GM18519 (cell line): ENCODE measurements around the gene SUMF1.

Experiments used
- ATAC-seq: cut with Tn5 transposase; IDR thresholded peaks from one replicate; pipeline ENCODE4 v1.9.1; 2021; ENCODE audit warnings: mild to moderate bottlenecking, moderate library complexity; ENCODE audit not compliant: unreplicated experiment, low FRiP score

Gene SUMF1

GRCh38 chr3:4466741-4467521 is at the start of gene SUMF1:
TSS of gene SUMF1 (minus strand) at chr3:4467269. CDS start at chr3:4467245, 24 bp downstream.
- ATAC-seq = peak; percentile 100

DNA sequence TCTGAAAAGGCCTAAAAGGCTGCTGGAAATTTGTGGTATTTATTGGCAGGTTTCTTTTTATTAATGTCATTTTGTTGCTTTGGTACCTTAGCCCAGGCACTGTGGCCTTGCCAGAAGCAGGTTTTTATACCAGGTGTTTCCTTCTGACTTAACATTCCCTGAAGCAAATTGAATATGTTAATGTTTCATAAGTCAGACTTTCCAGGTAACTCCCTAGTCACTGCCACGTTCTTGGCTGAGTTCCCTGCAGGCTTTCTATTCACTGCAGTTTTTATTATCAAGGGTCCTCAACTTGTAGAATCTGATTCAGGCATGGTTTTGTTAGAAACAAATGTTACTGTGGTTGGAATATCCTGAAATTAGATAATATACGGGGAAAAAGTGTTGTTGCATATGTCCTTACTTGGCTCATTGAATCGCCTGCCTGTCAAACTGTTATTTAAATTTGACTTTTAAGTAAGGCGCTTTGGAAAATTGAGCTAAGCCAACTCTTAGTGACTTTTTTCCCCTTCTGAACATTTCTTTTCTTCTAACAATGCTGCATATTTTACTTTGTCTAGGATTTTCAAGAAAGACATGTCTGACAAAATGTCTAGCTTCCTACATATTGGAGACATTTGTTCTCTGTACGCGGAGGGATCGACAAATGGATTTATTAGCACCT is 49.0 kb upstream of the SUMF1 start:
- no peak for ATAC-seq

DNA sequence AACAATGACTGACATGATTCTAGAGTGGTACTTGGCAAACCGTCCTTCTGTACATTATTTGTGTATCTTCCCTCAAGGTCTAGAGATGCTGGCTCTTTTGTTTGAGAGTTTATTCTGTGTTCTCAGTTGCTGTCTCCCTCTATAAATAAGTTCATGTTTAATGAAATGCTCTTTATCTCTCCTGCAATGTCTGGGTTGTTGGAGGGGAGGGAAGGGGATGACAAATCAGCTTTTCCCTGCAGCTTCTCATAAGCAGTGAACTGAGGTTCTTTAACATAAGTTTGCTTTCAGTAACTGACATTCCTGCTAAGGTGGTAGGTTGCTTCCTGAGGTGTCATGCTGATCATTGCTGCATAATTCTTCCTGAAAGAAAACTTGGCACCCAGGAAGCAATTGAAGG is 47.8 kb upstream of the SUMF1 start:
- no peak for ATAC-seq

DNA sequence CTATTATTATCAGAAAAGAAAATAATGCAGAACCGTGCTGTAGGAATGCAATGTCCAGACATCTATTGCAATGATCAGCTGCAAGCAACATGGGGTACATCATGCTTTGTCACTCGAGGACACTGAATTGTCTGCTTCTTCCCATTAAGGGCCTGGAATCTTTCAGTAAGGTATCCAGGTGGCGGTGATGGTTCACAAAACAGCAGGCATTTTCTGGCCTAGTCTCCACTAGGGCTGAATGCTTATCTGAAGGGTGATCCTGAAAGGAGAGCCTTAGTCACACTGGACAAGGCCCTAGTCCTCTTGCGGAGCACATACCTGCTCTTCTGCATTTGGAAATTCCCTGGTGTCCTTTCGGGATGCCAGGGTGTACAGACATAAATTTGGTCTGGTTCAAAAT is 47.3 kb upstream of the SUMF1 start:
- no peak for ATAC-seq

GRCh38 chr3:4512895-4513616 is 46.0 kb upstream of the SUMF1 start:
- no peak for ATAC-seq

- no peak for ATAC-seq
Observed at GRCh38 chr3:4511491-4512262, 44.6 kb upstream of the SUMF1 start.

- no peak for ATAC-seq
Observed at GRCh38 chr3:4509983-4510755, 43.1 kb upstream of the SUMF1 start.

- no peak for ATAC-seq
Observed at GRCh38 chr3:4509043-4509442, 42.0 kb upstream of the SUMF1 start.

GRCh38 chr3:4508048-4508981 is 41.2 kb upstream of the SUMF1 start:
- ATAC-seq = peak; percentile 62

DNA sequence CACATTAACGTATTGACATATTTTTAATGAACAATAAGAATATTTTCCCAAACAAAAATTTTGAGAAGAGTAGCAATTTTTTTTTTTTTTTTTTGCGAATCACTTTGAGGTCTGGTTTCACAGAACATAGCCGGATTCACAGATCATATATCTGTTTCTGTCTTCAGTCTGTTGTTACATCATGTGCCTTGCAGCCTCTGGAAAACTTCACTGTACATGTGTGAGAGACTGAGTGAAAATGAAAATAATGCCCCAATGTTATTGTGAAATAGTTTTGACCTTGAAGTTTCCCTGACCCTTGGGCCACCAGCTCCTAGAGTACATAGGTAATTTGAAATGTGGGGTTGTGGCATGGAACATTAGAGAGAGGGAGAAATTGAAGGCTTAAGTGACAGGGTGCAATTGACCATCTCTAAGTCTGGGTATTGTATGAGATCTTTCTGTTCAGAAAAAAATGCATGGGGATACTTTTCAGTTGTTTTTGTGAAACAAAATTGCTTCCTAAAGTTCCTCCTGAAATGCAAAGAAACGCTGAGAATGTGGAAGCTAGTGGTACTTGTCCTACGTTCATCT is 40.0 kb upstream of the SUMF1 start:
- ATAC-seq = peak; percentile 25

DNA sequence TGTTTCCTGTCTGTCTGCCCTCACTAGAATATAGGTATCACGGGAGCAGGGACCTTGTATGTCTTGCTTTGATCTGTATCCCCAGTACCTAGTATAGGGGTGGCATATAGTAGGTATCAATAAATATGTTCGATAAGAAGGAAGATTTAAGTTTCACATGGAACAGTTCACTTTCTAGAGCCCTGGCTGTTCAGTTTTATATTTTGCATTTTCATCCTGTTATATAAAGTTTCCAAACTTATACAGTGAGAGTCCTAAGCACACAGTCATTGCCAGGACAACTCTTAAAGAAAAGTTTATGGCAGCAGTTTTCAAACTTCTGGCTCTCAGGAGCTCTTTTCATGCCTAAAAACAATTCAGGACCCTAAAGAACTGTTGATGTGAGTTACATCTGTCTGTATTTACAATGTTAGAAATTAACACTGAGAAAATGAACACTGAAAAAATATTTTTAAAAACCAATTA is 39.5 kb upstream of the SUMF1 start:
- no peak for ATAC-seq

- no peak for ATAC-seq
Observed at GRCh38 chr3:4505688-4506558, 38.9 kb upstream of the SUMF1 start.

GRCh38 chr3:4504340-4505261 is 37.5 kb upstream of the SUMF1 start:
- ATAC-seq = no peak

- peak; percentile 46 for ATAC-seq
Observed at GRCh38 chr3:4503050-4503449, 36.0 kb upstream of the SUMF1 start.

- ATAC-seq = no peak
Observed at GRCh38 chr3:4501927-4502326, 34.9 kb upstream of the SUMF1 start.

DNA sequence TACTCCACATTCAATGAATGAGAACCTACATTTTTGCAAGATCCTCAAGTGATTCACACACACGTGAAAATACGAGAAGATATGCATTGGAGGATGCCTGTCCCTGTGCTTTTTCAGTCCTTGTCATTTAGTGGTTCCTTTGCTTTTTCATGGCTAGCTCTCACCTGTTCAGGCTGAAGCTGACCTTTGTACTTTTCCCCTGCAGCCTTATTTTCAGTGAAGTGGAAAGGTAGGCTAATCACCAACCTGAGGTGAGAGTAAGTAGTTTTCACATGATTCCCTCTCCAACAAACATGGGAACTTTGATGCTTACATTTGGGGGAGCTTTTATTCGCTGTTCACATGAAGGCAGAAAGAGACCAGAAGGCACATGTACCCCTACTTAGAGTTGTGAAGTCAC is 34.4 kb upstream of the SUMF1 start:
- no peak for ATAC-seq
